ENCODE results near the gene DYNLL1. TPM values are rescaled to one million over a fixed set of nuclear protein-coding genes. Genes with fewer than 3 reads are reported as not detected.

Gene DYNLL1
- total and polyA plus RNA-seq, 2 of the 13 experiments (the other 11 are each of a cell fraction or from before 2014, with no cell fraction given): 271 to 294 TPM

DNA sequence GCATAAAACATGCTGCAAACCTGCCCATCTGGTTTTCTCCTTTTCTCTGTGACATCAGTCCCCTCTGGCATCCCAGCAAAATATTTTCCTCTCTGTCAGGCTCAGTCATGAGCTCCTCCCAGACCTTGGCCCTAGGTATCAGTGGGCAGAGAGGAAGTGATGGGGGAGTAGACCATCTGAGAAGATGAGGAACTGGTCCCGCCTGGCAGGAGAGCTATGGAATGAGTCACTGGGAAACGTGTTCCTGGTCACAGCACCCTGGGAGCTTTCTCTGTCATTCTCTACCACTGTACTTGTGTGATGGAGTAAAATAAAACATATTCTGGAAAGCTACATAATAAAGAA lies 21.3 kb upstream of the DYNLL1 start:
- Histone ChIP-seq H3K27me3 (ENCODE audit: control insufficient read depth in 1 of 2, insufficient read depth in 2 of 2, low read length in 2 of 2) (no peaks in the 10 kb centered on the region; a peak in 1 of 5 replicates), H3K9me3 (ENCODE audit: low read length) (no peaks in the 10 kb centered on the region), H3K4me1 (ENCODE audit: insufficient read depth, low read length) (peaks cover 40% of the 10 kb centered on the region), H4K20me1 (ENCODE audit: insufficient read depth, low read length) (no peaks in the 10 kb centered on the region), H2AFZ (ENCODE audit: low read length) (no peak overlapping the region), H3K4me3 (replicated peaks in 1 of 3; ENCODE audit: insufficient read depth in 1 of 3, low read depth in 2 of 3, low read length in 3 of 3) (no peak overlapping the region), H3K36me3 (replicated peaks in 1 of 2; ENCODE audit: control insufficient read depth in 1 of 2, insufficient read depth in 2 of 2, low read length in 2 of 2) (no peaks in the 10 kb centered on the region), H3K4me2 (ENCODE audit: low read depth, low read length) (no peak overlapping the region), H3K9ac (ENCODE audit: insufficient read depth, low read depth, low read length) (no peak overlapping the region), H3K79me2 (ENCODE audit: insufficient read depth, low read length) (peaks cover 6% of the 10 kb centered on the region), H3K27ac (ENCODE audit: extremely low read length, insufficient read depth, low read length) (no peak overlapping the region)
- 71% methylated on average over 2 of the region's 2 CpGs for WGBS (ENCODE audit: low lambda C conversion rate)
- no TSS peak for BruUV-seq (replicated peaks)
- intact Hi-C loops (cut with micrococcal nuclease; ENCODE audit: unreplicated experiment): no loop called here
- no peak; the same call in 2 of the 3 replicates for ATAC-seq
- in situ Hi-C loops (cut with HindIII; ENCODE audit: extremely low pct_ligation_motif_present, low pct_unique_long_range_greater_than_20kb): no loop called here
- DNase-seq (ENCODE audit: low spot score): no peak
- ChIA-PET CTCF (ENCODE audit: low intra/inter-chr PET ratio, low total read pairs) (no interaction called here), POLR2A (interaction anchor here (1.1 to 1.2 kb wide), 2 partner anchors 21 to 158 kb away, joined by 4 to 6 read pairs; partner anchors contain the start of gene DYNLL1)
- TF ChIP-seq SAP130 (CRISPR knock-in tag; IDR thresholded peaks at IDR 0.05; ENCODE audit: low read depth) (peak; percentile 51), EP300 (IDR thresholded peaks at IDR 0.05; ENCODE audit: low read depth in 2 of 2, low read length in 2 of 2) (no peak), EP300 (CRISPR knock-in tag; IDR thresholded peaks at IDR 0.05; ENCODE audit: borderline replicate concordance) (no peak), MLXIP (CRISPR knock-in tag; IDR thresholded peaks at IDR 0.05; ENCODE audit: borderline replicate concordance) (no peak), ZNF510 (CRISPR knock-in tag; IDR thresholded peaks at IDR 0.05; ENCODE audit: low read depth) (no peak), GABPA (IDR thresholded peaks at IDR 0.05; ENCODE audit: low read depth, low read length) (no peak), GABPA (CRISPR knock-in tag; IDR thresholded peaks at IDR 0.05; ENCODE audit: low read depth) (peak; percentile 29; the same call in 1 of the 2 replicates), ZSCAN30 (CRISPR knock-in tag; IDR thresholded peaks at IDR 0.05) (no peak), ZNF33B (CRISPR knock-in tag; IDR thresholded peaks at IDR 0.05) (no peak), ZNF616 (CRISPR knock-in tag; IDR thresholded peaks at IDR 0.05; ENCODE audit: low read depth) (no peak), ZNF275 (CRISPR knock-in tag; IDR thresholded peaks at IDR 0.05; ENCODE audit: borderline replicate concordance) (no peak), NFRKB (IDR thresholded peaks at IDR 0.05) (no peak), CBX2 (IDR thresholded peaks at IDR 0.05; ENCODE audit: low read depth, low read length) (no peak), CBX2 (CRISPR knock-in tag; IDR thresholded peaks at IDR 0.05; ENCODE audit: low read depth) (no peak), ETV5 (CRISPR knock-in tag; IDR thresholded peaks at IDR 0.05; ENCODE audit: borderline replicate concordance) (peak; percentile 51; the same call in 1 of the 2 replicates), ZNF580 (CRISPR knock-in tag; IDR thresholded peaks at IDR 0.05; ENCODE audit: borderline replicate concordance, low read depth) (no peak), ARHGAP35 (CRISPR knock-in tag; IDR thresholded peaks at IDR 0.05; ENCODE audit: borderline replicate concordance) (no peak)
- FAIRE-seq: no peak
